HL-60 (cell line): ENCODE data around the gene EMX2.

Experiments
- GABPA ChIP-seq: IDR thresholded peaks from 2 replicates; pipeline ENCODE4 v1.6.1; 2012; ENCODE audit warnings: low read depth
- POLR2AphosphoS5 ChIP-seq: IDR thresholded peaks from 2 replicates; pipeline ENCODE4 v1.6.1; 2012; ENCODE audit warnings: low read depth
- SPI1 ChIP-seq: IDR thresholded peaks from 2 replicates; pipeline ENCODE4 v1.6.1; 2012; ENCODE audit warnings: low read depth, mild to moderate bottlenecking, borderline replicate concordance
- TF ChIP-seq, protein P1 (sequence below): IDR thresholded peaks from one replicate; pipeline ENCODE4 v1.5.1; 2011; ENCODE audit warnings: low read length, control low read depth, inconsistent platforms; ENCODE audit not compliant: insufficient read depth
- TF ChIP-seq, protein P2 (sequence below): IDR thresholded peaks from 2 replicates; pipeline ENCODE4 v1.6.1; 2012; ENCODE audit warnings: low read depth; ENCODE audit not compliant: insufficient replicate concordance

- TF ChIP-seq, protein P1, sequence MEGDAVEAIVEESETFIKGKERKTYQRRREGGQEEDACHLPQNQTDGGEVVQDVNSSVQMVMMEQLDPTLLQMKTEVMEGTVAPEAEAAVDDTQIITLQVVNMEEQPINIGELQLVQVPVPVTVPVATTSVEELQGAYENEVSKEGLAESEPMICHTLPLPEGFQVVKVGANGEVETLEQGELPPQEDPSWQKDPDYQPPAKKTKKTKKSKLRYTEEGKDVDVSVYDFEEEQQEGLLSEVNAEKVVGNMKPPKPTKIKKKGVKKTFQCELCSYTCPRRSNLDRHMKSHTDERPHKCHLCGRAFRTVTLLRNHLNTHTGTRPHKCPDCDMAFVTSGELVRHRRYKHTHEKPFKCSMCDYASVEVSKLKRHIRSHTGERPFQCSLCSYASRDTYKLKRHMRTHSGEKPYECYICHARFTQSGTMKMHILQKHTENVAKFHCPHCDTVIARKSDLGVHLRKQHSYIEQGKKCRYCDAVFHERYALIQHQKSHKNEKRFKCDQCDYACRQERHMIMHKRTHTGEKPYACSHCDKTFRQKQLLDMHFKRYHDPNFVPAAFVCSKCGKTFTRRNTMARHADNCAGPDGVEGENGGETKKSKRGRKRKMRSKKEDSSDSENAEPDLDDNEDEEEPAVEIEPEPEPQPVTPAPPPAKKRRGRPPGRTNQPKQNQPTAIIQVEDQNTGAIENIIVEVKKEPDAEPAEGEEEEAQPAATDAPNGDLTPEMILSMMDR: no peak
- TF ChIP-seq, protein P2, sequence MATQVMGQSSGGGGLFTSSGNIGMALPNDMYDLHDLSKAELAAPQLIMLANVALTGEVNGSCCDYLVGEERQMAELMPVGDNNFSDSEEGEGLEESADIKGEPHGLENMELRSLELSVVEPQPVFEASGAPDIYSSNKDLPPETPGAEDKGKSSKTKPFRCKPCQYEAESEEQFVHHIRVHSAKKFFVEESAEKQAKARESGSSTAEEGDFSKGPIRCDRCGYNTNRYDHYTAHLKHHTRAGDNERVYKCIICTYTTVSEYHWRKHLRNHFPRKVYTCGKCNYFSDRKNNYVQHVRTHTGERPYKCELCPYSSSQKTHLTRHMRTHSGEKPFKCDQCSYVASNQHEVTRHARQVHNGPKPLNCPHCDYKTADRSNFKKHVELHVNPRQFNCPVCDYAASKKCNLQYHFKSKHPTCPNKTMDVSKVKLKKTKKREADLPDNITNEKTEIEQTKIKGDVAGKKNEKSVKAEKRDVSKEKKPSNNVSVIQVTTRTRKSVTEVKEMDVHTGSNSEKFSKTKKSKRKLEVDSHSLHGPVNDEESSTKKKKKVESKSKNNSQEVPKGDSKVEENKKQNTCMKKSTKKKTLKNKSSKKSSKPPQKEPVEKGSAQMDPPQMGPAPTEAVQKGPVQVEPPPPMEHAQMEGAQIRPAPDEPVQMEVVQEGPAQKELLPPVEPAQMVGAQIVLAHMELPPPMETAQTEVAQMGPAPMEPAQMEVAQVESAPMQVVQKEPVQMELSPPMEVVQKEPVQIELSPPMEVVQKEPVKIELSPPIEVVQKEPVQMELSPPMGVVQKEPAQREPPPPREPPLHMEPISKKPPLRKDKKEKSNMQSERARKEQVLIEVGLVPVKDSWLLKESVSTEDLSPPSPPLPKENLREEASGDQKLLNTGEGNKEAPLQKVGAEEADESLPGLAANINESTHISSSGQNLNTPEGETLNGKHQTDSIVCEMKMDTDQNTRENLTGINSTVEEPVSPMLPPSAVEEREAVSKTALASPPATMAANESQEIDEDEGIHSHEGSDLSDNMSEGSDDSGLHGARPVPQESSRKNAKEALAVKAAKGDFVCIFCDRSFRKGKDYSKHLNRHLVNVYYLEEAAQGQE: no peak
- TF ChIP-seq POLR2AphosphoS5 (no peak), GABPA (no peak), SPI1 (no peak)
Observed at GRCh38 chr10:117511601-117512390, 30.8 kb upstream of the EMX2 start.
